ENCODE measurements around the gene CLDN24.

The CLDN24 gene

DNA sequence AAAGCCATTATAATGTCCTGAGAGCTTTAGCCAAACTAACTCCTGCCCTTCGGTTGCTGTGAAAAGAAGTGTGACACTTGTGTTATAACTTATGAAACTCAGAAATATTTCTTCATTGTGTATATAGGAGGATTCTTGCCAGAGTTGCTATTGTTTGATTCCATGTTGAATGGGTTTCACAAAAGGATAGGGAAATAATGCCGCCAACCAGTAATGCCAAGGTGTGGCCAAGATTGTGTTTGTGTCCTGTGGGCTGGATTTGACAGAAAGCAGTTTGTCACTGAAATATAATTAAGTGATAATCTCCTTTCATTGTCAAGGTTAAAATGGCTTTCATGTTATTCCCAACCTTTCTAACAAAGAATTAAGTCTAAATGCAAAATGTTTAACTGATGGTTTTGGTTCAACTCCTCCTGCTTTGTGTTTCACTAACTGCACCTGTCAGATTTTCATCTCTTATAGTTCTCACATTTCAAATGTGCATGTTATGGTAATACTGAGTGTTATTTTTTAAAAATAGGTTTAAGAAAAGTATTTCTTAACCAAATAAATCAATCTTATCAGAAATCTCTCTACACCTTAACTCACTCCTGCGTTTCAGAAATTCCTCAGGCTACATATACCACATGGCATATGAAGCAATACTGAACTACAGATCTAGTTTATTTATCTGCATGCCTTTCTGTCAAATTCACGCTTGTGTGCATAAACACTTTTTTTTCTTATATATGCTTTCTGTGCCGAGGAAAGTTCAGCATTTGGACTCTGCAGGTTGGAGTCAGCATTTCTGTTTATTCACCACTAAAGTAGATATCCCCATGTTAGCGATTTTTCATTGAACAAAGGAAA is 1.8 kb downstream of the CLDN24 start, which contains the start of gene CLDN22:
TSS of gene CLDN22 (minus strand) at position 66 of the 849 bp plus-strand sequence. CDS start at position 8, 58 bp downstream.
- no peak within 1 kb of the TSS for H3K27ac ChIP-seq
- no peaks in the 10 kb centered on the region for H3K27me3 ChIP-seq (replicated peaks)
- DNase-seq, result no peak
- H3K36me3 ChIP-seq (replicated peaks), result peaks cover 6% of the 10 kb centered on the region
- in situ Hi-C loops (cut with HindIII; ENCODE audit: low pct_ligation_motif_present, low sequenced_read_pairs), result no loop called here
- no peak within 1 kb of the TSS for H3K4me3 ChIP-seq (ENCODE audit: low read depth, low read length)
- no peak for TF ChIP-seq CTCF (IDR thresholded peaks at IDR 0.05; ENCODE audit: low read depth, low read length, missing control alignments)

GRCh38 chr4:183318656-183319055 is 3.6 kb downstream of the CLDN24 start:
- TF ChIP-seq CTCF (IDR thresholded peaks at IDR 0.05; ENCODE audit: low read depth, low read length, missing control alignments), result no peak
- Histone ChIP-seq H3K27me3 (replicated peaks) (no peaks in the 10 kb centered on the region), H3K36me3 (replicated peaks) (peaks cover 12% of the 10 kb centered on the region), H3K27ac (no peak overlapping the region), H3K4me3 (ENCODE audit: low read depth, low read length) (no peak overlapping the region)
- in situ Hi-C loops (cut with HindIII; ENCODE audit: low pct_ligation_motif_present, low sequenced_read_pairs), result no loop called here
- DNase-seq, result no peak

- H3K27ac ChIP-seq, result no peak overlapping the region
- H3K27me3 ChIP-seq (replicated peaks), result no peaks in the 10 kb centered on the region
- no peak overlapping the region for H3K4me3 ChIP-seq (ENCODE audit: low read depth, low read length)
- peaks cover 19% of the 10 kb centered on the region for H3K36me3 ChIP-seq (replicated peaks)
- no peak for TF ChIP-seq CTCF (IDR thresholded peaks at IDR 0.05; ENCODE audit: low read depth, low read length, missing control alignments)
- no peak for DNase-seq
- in situ Hi-C loops (cut with HindIII; ENCODE audit: low pct_ligation_motif_present, low sequenced_read_pairs), result no loop called here
Measured at GRCh38 chr4:183314806-183315205, 7.4 kb downstream of the CLDN24 start.

DNA sequence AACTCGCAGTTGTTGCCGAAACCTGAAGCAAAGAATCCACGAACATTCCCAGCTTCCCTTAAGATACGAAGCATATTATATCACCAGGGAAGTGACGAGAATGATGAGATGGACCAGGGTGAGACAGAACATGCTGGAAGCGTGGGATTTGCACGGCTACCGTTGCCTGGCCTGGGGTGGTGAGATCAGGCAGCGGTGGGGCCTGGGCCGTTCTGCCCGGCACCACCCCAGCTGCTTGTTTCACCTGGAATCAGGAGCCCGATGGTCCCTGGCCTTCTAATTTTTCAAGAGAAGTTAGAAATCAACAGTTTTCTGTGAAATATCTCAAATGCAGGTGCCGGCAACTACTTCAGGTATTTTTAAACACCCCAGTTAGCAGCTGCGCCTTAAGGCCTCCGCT is 7.9 kb downstream of the CLDN24 start:
- Histone ChIP-seq H3K27me3 (replicated peaks) (no peaks in the 10 kb centered on the region), H3K36me3 (replicated peaks) (peaks cover 19% of the 10 kb centered on the region), H3K27ac (no peak overlapping the region), H3K4me3 (ENCODE audit: low read depth, low read length) (no peak overlapping the region)
- no peak for TF ChIP-seq CTCF (IDR thresholded peaks at IDR 0.05; ENCODE audit: low read depth, low read length, missing control alignments)
- in situ Hi-C loops (cut with HindIII; ENCODE audit: low pct_ligation_motif_present, low sequenced_read_pairs), result no loop called here
- DNase-seq, result no peak

DNA sequence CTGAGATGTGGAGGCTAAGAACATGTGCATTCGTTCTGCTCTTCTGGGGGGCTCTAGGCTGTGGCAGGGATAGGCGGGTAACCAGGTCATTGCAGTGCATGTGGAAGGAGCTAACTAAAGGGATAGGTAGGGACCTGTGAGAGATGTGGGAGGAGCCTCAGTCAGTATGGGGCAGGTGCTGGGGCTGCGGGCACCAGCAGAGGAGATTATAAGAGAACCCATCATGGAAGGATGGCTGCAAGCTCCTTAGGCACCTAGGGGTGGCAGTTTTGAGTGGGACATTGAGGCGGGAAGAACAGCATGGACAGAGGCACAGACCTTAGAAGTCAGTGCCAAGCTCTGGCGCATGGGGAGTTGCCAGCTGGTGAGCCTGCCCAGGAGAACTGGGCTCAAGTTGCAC is 9.4 kb downstream of the CLDN24 start:
- in situ Hi-C loops (cut with HindIII; ENCODE audit: low pct_ligation_motif_present, low sequenced_read_pairs), result no loop called here
- no peak overlapping the region for H3K27ac ChIP-seq
- peaks cover 19% of the 10 kb centered on the region for H3K36me3 ChIP-seq (replicated peaks)
- no peak for DNase-seq
- TF ChIP-seq CTCF (IDR thresholded peaks at IDR 0.05; ENCODE audit: low read depth, low read length, missing control alignments), result no peak
- no peaks in the 10 kb centered on the region for H3K27me3 ChIP-seq (replicated peaks)
- no peak overlapping the region for H3K4me3 ChIP-seq (ENCODE audit: low read depth, low read length)
